H1 (cell line): Measurements from ENCODE around the gene AK8. TPM values are rescaled to one million over a fixed set of nuclear protein-coding genes. Genes with fewer than 3 reads are reported as not detected.

ENCODE experiments used
- CEBPB ChIP-seq: IDR thresholded peaks from 2 replicates; pipeline ENCODE4 v1.6.1; 2012; ENCODE audit warnings: low read depth, low read length
- RNF2 ChIP-seq: fragments of 200-900, 300-1000 bp; sonication (generic); IDR thresholded peaks from 2 replicates; pipeline ENCODE4 v1.7.1; 2016; ENCODE audit warnings: borderline replicate concordance, low read depth, mild to moderate bottlenecking, antibody characterized with exemption, low read length; ENCODE audit not compliant: poor library complexity, severe bottlenecking; ENCODE audit errors: missing control alignments
- SIX5 ChIP-seq: IDR thresholded peaks from 2 replicates; pipeline ENCODE4 v1.6.1; 2011; ENCODE audit warnings: mild to moderate bottlenecking, low read depth, low read length
- polyA plus RNA-seq, 7 experiments: library from polyadenylated mRNA; depleted of rRNA in 3 of 7; stranded (reverse) in 5 of 7; unstranded in 2 of 7; fragments of >200 nt in 5 of 7; fragments of 200-250 nt in 2 of 7; gene quantifications; 1 replicate in 5 of 7; 2 replicates in 1 of 7; 4 replicates in 1 of 7; pipeline versions ENCODE4 v1.2.1 to v1.2.3, GENCODE V29; 2011 to 2013; ENCODE audit warnings: missing spikeins in 2 of 7, mixed read lengths in 2 of 7
- total RNA-seq: library from RNA; stranded (reverse); fragmentation: NEBNext Ultra II Directional; extraction: Animal tissue kit (Norgen Biotek cat#: 25700); gene quantifications from 2 replicates; pipeline ENCODE4 v1.2.1, GENCODE V29; 2021
- TF ChIP-seq, protein P1 (sequence below): IDR thresholded peaks from 2 replicates; pipeline ENCODE4 v1.6.1; 2011; ENCODE audit warnings: low read length, improper control_type of control experiment
- TF ChIP-seq, protein P2 (sequence below): fragments of 300-600 bp; sonication (generic); IDR thresholded peaks from 2 replicates; pipeline ENCODE4 v1.7.1; 2012; ENCODE audit warnings: low read length, moderate library complexity, mild to moderate bottlenecking, inconsistent platforms; ENCODE audit not compliant: insufficient replicate concordance

AK8 gene
- total and polyA plus RNA-seq, 2 of the 8 experiments (the other 6 are each of a cell fraction or from before 2014, with no cell fraction given) = 0.35 to 0.48 TPM

DNA sequence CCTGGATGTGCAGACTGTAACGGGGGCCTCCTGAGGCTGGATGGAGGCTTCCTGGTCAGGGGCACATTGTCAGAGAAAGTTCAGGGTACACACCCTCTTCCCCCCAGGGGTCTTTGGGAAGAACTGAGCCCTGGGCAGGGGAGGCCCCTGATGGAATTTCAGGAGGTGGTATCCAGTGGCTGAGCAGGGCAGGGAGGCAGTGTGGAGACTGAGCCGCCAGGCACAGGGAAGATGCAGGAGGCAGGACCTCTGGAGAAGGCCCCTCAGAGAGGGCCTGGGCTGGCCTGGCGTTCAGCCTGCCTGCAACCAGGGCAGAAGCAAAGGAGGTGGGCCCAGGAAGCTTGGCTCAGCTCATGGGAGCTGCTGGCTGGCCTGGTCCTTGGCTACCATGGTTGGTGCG, 154.3 kb downstream of the AK8 start (continued):
- no peak for TF ChIP-seq CEBPB
- TF ChIP-seq, protein P1, sequence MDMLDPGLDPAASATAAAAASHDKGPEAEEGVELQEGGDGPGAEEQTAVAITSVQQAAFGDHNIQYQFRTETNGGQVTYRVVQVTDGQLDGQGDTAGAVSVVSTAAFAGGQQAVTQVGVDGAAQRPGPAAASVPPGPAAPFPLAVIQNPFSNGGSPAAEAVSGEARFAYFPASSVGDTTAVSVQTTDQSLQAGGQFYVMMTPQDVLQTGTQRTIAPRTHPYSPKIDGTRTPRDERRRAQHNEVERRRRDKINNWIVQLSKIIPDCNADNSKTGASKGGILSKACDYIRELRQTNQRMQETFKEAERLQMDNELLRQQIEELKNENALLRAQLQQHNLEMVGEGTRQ = no peak
- TF ChIP-seq SIX5 = no peak
- TF ChIP-seq, protein P2, sequence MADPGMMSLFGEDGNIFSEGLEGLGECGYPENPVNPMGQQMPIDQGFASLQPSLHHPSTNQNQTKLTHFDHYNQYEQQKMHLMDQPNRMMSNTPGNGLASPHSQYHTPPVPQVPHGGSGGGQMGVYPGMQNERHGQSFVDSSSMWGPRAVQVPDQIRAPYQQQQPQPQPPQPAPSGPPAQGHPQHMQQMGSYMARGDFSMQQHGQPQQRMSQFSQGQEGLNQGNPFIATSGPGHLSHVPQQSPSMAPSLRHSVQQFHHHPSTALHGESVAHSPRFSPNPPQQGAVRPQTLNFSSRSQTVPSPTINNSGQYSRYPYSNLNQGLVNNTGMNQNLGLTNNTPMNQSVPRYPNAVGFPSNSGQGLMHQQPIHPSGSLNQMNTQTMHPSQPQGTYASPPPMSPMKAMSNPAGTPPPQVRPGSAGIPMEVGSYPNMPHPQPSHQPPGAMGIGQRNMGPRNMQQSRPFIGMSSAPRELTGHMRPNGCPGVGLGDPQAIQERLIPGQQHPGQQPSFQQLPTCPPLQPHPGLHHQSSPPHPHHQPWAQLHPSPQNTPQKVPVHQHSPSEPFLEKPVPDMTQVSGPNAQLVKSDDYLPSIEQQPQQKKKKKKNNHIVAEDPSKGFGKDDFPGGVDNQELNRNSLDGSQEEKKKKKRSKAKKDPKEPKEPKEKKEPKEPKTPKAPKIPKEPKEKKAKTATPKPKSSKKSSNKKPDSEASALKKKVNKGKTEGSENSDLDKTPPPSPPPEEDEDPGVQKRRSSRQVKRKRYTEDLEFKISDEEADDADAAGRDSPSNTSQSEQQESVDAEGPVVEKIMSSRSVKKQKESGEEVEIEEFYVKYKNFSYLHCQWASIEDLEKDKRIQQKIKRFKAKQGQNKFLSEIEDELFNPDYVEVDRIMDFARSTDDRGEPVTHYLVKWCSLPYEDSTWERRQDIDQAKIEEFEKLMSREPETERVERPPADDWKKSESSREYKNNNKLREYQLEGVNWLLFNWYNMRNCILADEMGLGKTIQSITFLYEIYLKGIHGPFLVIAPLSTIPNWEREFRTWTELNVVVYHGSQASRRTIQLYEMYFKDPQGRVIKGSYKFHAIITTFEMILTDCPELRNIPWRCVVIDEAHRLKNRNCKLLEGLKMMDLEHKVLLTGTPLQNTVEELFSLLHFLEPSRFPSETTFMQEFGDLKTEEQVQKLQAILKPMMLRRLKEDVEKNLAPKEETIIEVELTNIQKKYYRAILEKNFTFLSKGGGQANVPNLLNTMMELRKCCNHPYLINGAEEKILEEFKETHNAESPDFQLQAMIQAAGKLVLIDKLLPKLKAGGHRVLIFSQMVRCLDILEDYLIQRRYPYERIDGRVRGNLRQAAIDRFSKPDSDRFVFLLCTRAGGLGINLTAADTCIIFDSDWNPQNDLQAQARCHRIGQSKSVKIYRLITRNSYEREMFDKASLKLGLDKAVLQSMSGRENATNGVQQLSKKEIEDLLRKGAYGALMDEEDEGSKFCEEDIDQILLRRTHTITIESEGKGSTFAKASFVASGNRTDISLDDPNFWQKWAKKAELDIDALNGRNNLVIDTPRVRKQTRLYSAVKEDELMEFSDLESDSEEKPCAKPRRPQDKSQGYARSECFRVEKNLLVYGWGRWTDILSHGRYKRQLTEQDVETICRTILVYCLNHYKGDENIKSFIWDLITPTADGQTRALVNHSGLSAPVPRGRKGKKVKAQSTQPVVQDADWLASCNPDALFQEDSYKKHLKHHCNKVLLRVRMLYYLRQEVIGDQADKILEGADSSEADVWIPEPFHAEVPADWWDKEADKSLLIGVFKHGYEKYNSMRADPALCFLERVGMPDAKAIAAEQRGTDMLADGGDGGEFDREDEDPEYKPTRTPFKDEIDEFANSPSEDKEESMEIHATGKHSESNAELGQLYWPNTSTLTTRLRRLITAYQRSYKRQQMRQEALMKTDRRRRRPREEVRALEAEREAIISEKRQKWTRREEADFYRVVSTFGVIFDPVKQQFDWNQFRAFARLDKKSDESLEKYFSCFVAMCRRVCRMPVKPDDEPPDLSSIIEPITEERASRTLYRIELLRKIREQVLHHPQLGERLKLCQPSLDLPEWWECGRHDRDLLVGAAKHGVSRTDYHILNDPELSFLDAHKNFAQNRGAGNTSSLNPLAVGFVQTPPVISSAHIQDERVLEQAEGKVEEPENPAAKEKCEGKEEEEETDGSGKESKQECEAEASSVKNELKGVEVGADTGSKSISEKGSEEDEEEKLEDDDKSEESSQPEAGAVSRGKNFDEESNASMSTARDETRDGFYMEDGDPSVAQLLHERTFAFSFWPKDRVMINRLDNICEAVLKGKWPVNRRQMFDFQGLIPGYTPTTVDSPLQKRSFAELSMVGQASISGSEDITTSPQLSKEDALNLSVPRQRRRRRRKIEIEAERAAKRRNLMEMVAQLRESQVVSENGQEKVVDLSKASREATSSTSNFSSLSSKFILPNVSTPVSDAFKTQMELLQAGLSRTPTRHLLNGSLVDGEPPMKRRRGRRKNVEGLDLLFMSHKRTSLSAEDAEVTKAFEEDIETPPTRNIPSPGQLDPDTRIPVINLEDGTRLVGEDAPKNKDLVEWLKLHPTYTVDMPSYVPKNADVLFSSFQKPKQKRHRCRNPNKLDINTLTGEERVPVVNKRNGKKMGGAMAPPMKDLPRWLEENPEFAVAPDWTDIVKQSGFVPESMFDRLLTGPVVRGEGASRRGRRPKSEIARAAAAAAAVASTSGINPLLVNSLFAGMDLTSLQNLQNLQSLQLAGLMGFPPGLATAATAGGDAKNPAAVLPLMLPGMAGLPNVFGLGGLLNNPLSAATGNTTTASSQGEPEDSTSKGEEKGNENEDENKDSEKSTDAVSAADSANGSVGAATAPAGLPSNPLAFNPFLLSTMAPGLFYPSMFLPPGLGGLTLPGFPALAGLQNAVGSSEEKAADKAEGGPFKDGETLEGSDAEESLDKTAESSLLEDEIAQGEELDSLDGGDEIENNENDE = no peak
- TF ChIP-seq RNF2 = no peak
